Neural crest cell (in vitro differentiated cells): Measurements from ENCODE around the gene FAM168A. TPM values are rescaled to one million over a fixed set of nuclear protein-coding genes. Genes with fewer than 3 reads are reported as not detected.

Experiments
- DNase-seq: peaks from one replicate; pipeline ENCODE4 v3.0.0; 2021; ENCODE audit warnings: low read depth, mixed read lengths, low spot score
- H3K27ac Mint-ChIP-seq: one replicate; pipeline ENCODE4 v1.8.0; 2021; ENCODE audit warnings: mild to moderate bottlenecking, mixed read lengths; ENCODE audit not compliant: unreplicated experiment
- H3K27me3 Mint-ChIP-seq: 2 replicates; pipeline ENCODE4 v1.8.0; 2021; ENCODE audit warnings: low read depth, mild to moderate bottlenecking, mixed read lengths
- H3K36me3 Mint-ChIP-seq: 2 replicates; pipeline ENCODE4 v1.8.0; 2021; ENCODE audit warnings: low read depth, mild to moderate bottlenecking, mixed read lengths
- H3K4me1 Mint-ChIP-seq: 2 replicates; pipeline ENCODE4 v1.8.0; 2021; ENCODE audit warnings: mixed read lengths
- H3K4me3 Mint-ChIP-seq: one replicate; pipeline ENCODE4 v1.8.0; 2021; ENCODE audit warnings: mild to moderate bottlenecking, mixed read lengths
- H3K9me3 Mint-ChIP-seq: 2 replicates; pipeline ENCODE4 v1.8.0; 2021; ENCODE audit warnings: mixed read lengths
- CTCF ChIP-seq: fragments of 200-600 bp; sonication (generic); conservative IDR thresholded peaks from 2 replicates; pipeline ENCODE4 v1.5.0; 2021; ENCODE audit warnings: antibody characterized with exemption, mild to moderate bottlenecking
- total RNA-seq: library from RNA; stranded (reverse); gene quantifications from 2 replicates; pipeline ENCODE4 v1.2.1, GENCODE V29; 2021

FAM168A gene
- total RNA-seq, 1 donor from 2014 or later = 46.6 TPM

- no peaks in the 10 kb centered on the region for H3K27me3 Mint-ChIP-seq
- no peak for DNase-seq
- peaks cover 3% of the 10 kb centered on the region for H3K9me3 Mint-ChIP-seq
- H3K4me1 Mint-ChIP-seq = peaks cover 19% of the 10 kb centered on the region
- H3K27ac Mint-ChIP-seq = no peak overlapping the region
- no peak overlapping the region for H3K4me3 Mint-ChIP-seq
- peaks cover 11% of the 10 kb centered on the region for H3K36me3 Mint-ChIP-seq
- TF ChIP-seq CTCF = no peak
These were observed 78.6 kb downstream of the FAM168A start for GRCh38 chr11:73519266-73519665.

GRCh38 chr11:73518195-73518594 is 79.7 kb downstream of the FAM168A start:
- H3K4me1 Mint-ChIP-seq = peaks cover 19% of the 10 kb centered on the region
- no peak for TF ChIP-seq CTCF
- H3K4me3 Mint-ChIP-seq = no peak overlapping the region
- peaks cover 7% of the 10 kb centered on the region for H3K36me3 Mint-ChIP-seq
- H3K27me3 Mint-ChIP-seq = no peaks in the 10 kb centered on the region
- no peak overlapping the region for H3K27ac Mint-ChIP-seq
- DNase-seq = no peak
- H3K9me3 Mint-ChIP-seq = no peaks in the 10 kb centered on the region

- no peaks in the 10 kb centered on the region for H3K36me3 Mint-ChIP-seq
- H3K27me3 Mint-ChIP-seq = no peaks in the 10 kb centered on the region
- no peak for DNase-seq
- no peak overlapping the region for H3K27ac Mint-ChIP-seq
- no peak for TF ChIP-seq CTCF
- H3K4me3 Mint-ChIP-seq = no peak overlapping the region
- H3K9me3 Mint-ChIP-seq = no peaks in the 10 kb centered on the region
- H3K4me1 Mint-ChIP-seq = peaks cover 16% of the 10 kb centered on the region
These were observed 81.8 kb downstream of the FAM168A start for GRCh38 chr11:73516080-73516479.

- Mint-ChIP-seq H3K9me3 (peaks cover 3% of the 10 kb centered on the region), H3K4me3 (no peak overlapping the region), H3K27me3 (no peaks in the 10 kb centered on the region), H3K27ac (no peak overlapping the region), H3K4me1 (peaks cover 8% of the 10 kb centered on the region), H3K36me3 (peaks cover 3% of the 10 kb centered on the region)
- TF ChIP-seq CTCF = no peak
- DNase-seq = no peak
These were observed 84.2 kb downstream of the FAM168A start for GRCh38 chr11:73513707-73514106.

GRCh38 chr11:73510877-73511276 is 87.0 kb downstream of the FAM168A start:
- no peak for TF ChIP-seq CTCF
- no peak overlapping the region for H3K4me3 Mint-ChIP-seq
- H3K9me3 Mint-ChIP-seq = peaks cover 3% of the 10 kb centered on the region
- no peak overlapping the region for H3K27ac Mint-ChIP-seq
- peaks cover 7% of the 10 kb centered on the region for H3K36me3 Mint-ChIP-seq
- DNase-seq = no peak
- H3K4me1 Mint-ChIP-seq = peaks cover 8% of the 10 kb centered on the region
- H3K27me3 Mint-ChIP-seq = no peaks in the 10 kb centered on the region

GRCh38 chr11:73510106-73510505 is 87.8 kb downstream of the FAM168A start:
- Mint-ChIP-seq H3K36me3 (peaks cover 7% of the 10 kb centered on the region), H3K4me3 (no peak overlapping the region), H3K9me3 (peaks cover 3% of the 10 kb centered on the region), H3K4me1 (peaks cover 8% of the 10 kb centered on the region), H3K27me3 (no peaks in the 10 kb centered on the region), H3K27ac (no peak overlapping the region)
- no peak for TF ChIP-seq CTCF
- no peak for DNase-seq
